Measurements from ENCODE around the gene PAX8. TPM values are rescaled to one million over a fixed set of nuclear protein-coding genes. Genes with fewer than 3 reads are reported as not detected.
"Not testable (repeated sequence)": the region's sequence is repeated elsewhere in the genome, so short reads cannot be mapped to it uniquely, and the experiment has no call there.

PAX8 gene
- total RNA-seq (2014; rRNA removed; shearing (Covaris generic)): not detected in 2 replicates

DNA sequence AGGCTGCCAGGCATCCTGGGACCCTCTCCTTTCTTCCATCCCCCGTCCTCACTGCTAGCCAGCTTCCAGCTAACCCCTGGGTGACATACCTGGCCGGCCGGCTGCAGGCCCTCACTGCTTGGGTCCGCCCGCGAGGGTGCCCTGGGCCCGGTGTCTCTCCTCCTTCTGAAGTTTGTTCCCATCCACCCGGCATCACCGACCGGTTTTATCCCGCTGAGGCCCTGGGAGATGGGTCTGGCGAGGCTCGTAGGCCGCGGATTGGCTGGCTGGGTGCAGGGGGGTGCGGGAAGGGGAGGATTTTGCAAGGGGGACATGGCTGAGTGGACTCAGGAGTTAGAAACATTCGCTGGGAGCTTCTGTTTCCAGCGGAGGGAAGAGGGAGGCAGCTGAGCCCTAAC, at the start of gene PAX8:
Gene PAX8, minus strand, starts transcription at position 180 of the 398 bp plus-strand sequence. CDS start 527 bp downstream, outside the sequence.
- H3K9me3 ChIP-seq (replicated peaks): no peaks in the 10 kb centered on the region
- no peaks in the 10 kb centered on the region for H3K36me3 ChIP-seq
- H3K27ac ChIP-seq: no peak within 1 kb of the TSS
- no peaks in the 10 kb centered on the region; the same call in 1 of the 2 replicates for H3K27me3 ChIP-seq (replicated peaks)
- peaks cover 29% of the 10 kb centered on the region for H3K4me1 ChIP-seq (replicated peaks)
- no peak within 1 kb of the TSS for H3K4me3 ChIP-seq
- no peak for DNase-seq (ENCODE audit: low read depth in 1 of 2, low spot score in 2 of 2)

DNA sequence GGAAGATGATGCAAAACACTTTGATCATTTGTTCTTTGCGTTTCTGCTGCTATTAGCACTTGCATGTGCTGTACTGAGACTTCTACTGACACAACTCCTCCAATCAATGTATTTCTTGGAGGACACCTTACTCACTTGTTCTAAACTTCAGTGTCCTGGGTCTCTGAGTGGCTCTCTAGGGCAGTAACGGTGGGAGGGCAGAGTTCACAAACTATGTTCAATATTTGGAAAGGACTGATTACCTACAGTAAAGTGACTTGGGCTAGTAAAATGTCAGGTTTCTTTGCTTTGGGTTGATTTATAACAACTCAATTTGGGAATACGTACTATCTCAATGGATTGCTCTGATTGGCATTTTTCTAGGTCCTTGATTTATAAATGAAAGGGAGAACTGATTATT, 49.3 kb upstream of the PAX8 start:
- Histone ChIP-seq H3K9me3 (replicated peaks) (no peaks in the 10 kb centered on the region), H3K36me3 (0 out of 2 replicates have a peak, but pooled peaks cover 2% of the 10 kb centered on the region), H3K27me3 (replicated peaks) (no peaks in the 10 kb centered on the region), H3K4me1 (replicated peaks) (peaks cover 22% of the 10 kb centered on the region), H3K27ac (no peak overlapping the region), H3K4me3 (no peak overlapping the region)
- no peak for DNase-seq (ENCODE audit: low read depth in 1 of 2, low spot score in 2 of 2)

DNA sequence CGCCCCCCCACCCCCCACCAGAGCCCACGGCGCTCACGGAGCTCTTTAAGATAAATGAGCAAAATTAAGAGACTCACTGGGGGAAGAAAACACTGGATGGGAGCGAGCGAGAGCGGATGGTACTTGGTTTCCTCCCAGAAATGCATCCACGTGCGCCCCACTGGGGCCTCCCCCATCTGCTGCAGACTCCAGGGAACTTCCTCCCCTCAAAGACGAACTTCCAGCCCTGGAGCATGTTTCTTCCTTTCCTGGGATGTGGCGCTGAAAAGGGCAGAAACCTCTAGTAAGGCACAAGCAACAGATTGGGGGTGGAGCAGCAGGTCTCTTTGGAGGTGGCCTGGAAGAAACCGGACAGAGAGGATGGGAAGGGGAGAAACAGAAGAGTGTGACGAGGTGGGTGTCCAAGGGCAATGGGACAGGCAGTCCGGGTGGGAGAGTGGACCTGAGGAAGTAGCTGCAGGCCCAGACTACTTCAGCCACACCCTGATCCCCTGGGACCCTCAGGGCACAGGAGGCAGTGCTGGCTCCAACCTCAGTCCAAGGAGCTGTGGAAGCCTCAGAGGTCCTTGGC, 46.5 kb upstream of the PAX8 start:
- not testable (repeated sequence) for H3K36me3 ChIP-seq; H3K27me3 ChIP-seq (replicated peaks); H3K9me3 ChIP-seq (replicated peaks)
- peak overlapping the region; percentile 26 for H3K27ac ChIP-seq
- H3K4me1 ChIP-seq (replicated peaks): peaks cover 18% of the 10 kb centered on the region
- H3K4me3 ChIP-seq: peak overlapping the region; percentile 27
- peak in 1 of 2 experiments; percentile 43 for DNase-seq (ENCODE audit: low read depth in 1 of 2, low spot score in 2 of 2)

GRCh38 chr2:113324684-113325160, 46.0 kb upstream of the PAX8 start:
- H3K4me1 ChIP-seq (replicated peaks): peaks cover 13% of the 10 kb centered on the region
- DNase-seq (ENCODE audit: low read depth in 1 of 2, low spot score in 2 of 2): peak; percentile 62 to 84
- H3K9me3 ChIP-seq (replicated peaks): no peaks in the 10 kb centered on the region
- H3K36me3 ChIP-seq: no peaks in the 10 kb centered on the region
- H3K27me3 ChIP-seq (replicated peaks): no peaks in the 10 kb centered on the region
- H3K27ac ChIP-seq: peak overlapping the region; percentile 53; the same call in 1 of the 2 replicates
- H3K4me3 ChIP-seq: peak overlapping the region; percentile 27

DNA sequence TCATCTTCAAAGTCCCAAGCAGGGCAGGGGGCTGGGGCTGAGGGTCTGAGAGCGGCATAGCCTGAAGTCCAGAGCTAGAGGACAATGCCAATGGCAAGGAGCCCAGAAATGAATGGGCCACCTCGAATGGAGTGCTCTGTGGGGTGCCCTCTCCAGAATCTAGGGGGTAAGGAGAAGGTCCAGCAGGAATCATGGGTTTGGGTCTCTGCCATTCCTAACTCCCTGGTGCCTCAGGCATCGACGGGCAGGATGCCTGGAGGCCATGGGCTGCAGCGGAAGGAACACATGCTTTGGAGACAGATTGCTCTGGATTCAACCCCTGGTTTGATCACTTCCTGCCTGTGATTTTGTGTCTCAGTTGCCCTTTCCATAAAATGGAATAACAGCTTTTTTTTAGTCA, 44.4 kb upstream of the PAX8 start:
- H3K27ac ChIP-seq; H3K36me3 ChIP-seq; DNase-seq (ENCODE audit: low read depth in 1 of 2, low spot score in 2 of 2); H3K9me3 ChIP-seq (replicated peaks); H3K4me3 ChIP-seq; H3K27me3 ChIP-seq (replicated peaks): not testable (repeated sequence)
- H3K4me1 ChIP-seq (replicated peaks): peaks cover 11% of the 10 kb centered on the region

- not testable (repeated sequence) for DNase-seq (ENCODE audit: low read depth in 1 of 2, low spot score in 2 of 2); H3K27me3 ChIP-seq (replicated peaks); H3K36me3 ChIP-seq; H3K9me3 ChIP-seq (replicated peaks); H3K4me3 ChIP-seq; H3K27ac ChIP-seq; H3K4me1 ChIP-seq (replicated peaks)
These were observed 41.4 kb upstream of the PAX8 start for GRCh38 chr2:113320106-113320505.

GRCh38 chr2:113318941-113319340, 40.2 kb upstream of the PAX8 start:
- not testable (repeated sequence) for H3K4me1 ChIP-seq (replicated peaks)

GRCh38 chr2:113316085-113316484, 37.4 kb upstream of the PAX8 start:
- Histone ChIP-seq H3K4me3 (no peak overlapping the region), H3K9me3 (replicated peaks) (no peaks in the 10 kb centered on the region), H3K27me3 (replicated peaks) (no peaks in the 10 kb centered on the region), H3K4me1 (replicated peaks) (no peaks in the 10 kb centered on the region), H3K27ac (no peak overlapping the region), H3K36me3 (no peaks in the 10 kb centered on the region)
- DNase-seq (ENCODE audit: low read depth in 1 of 2, low spot score in 2 of 2): no peak

More at GRCh38 chr2:113318941-113319340, 40.2 kb upstream of the PAX8 start:
- not testable (repeated sequence) for H3K36me3 ChIP-seq; H3K27ac ChIP-seq; H3K9me3 ChIP-seq (replicated peaks); H3K4me3 ChIP-seq; H3K27me3 ChIP-seq (replicated peaks); DNase-seq (ENCODE audit: low read depth in 1 of 2, low spot score in 2 of 2)

DNA sequence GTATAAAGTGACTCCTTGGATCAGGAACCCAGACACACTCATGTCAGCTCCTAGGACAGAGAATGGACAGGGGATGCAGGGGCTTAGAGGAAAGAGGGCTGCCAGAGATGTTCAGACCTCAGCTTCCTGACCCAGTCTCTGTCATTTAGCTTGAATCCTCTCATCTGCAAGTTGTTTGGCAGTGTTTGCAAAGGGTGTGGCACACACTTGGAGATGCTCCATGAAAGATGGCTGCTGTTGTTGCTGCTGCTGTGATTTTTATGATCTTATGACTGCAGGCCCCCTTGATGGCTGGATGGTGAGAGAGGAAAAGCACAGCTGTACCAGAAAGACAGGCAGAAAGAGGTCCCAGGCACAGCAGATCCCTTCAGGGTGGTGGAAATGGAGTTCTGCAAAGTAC, 35.9 kb upstream of the PAX8 start:
- not testable (repeated sequence) for H3K4me3 ChIP-seq; H3K36me3 ChIP-seq; H3K4me1 ChIP-seq (replicated peaks); H3K9me3 ChIP-seq (replicated peaks); DNase-seq (ENCODE audit: low read depth in 1 of 2, low spot score in 2 of 2); H3K27ac ChIP-seq; H3K27me3 ChIP-seq (replicated peaks)

- not testable (repeated sequence) for H3K4me1 ChIP-seq (replicated peaks); DNase-seq (ENCODE audit: low read depth in 1 of 2, low spot score in 2 of 2); H3K27ac ChIP-seq; H3K36me3 ChIP-seq; H3K27me3 ChIP-seq (replicated peaks); H3K9me3 ChIP-seq (replicated peaks); H3K4me3 ChIP-seq
These were observed 35.5 kb upstream of the PAX8 start for GRCh38 chr2:113314176-113314575.

DNA sequence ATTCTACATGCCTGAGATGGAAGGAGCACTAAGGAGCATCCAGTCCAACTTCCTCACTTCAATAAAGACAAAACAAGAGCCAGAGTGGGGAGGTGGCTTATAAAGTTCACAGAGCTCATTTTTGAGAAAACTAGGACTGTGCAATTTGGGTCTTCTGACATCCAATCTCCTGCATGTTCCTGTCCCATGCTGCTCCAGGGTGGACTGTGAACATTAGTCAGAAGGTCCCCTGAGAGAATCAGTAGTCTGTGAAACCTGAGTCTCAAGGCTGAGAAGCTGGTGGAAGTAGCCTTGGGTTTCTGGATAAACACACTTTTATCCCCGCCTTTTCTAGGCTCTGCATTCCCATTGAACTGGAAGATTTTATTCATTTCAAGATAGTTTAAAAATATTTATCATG, 33.1 kb upstream of the PAX8 start:
- DNase-seq (ENCODE audit: low read depth in 1 of 2, low spot score in 2 of 2); H3K4me3 ChIP-seq; H3K27ac ChIP-seq; H3K36me3 ChIP-seq; H3K4me1 ChIP-seq (replicated peaks); H3K27me3 ChIP-seq (replicated peaks); H3K9me3 ChIP-seq (replicated peaks): not testable (repeated sequence)

DNA sequence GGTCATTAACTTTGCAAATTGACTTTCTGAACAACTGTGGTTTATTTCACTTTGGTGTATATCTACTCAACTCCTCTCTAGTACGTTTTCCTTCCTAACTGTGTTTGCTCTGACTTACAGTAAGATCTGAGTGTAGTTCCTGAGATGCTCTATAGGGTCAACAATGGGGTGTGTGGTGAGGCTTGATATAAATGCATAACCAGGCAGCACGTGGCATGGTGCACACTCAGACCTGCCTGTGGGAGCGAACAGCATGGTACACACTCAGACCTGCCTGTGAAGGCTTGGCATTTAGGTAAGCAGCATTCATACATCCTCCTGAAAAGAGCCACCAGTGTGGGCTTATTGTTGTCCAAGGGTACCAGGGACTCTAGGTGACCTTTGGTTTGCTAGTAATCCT, 32.5 kb upstream of the PAX8 start:
- not testable (repeated sequence) for DNase-seq (ENCODE audit: low read depth in 1 of 2, low spot score in 2 of 2); H3K27ac ChIP-seq; H3K36me3 ChIP-seq

GRCh38 chr2:113309655-113310387, 31.1 kb upstream of the PAX8 start:
- Histone ChIP-seq H3K4me1 (replicated peaks) (no peaks in the 10 kb centered on the region), H3K27me3 (replicated peaks) (no peaks in the 10 kb centered on the region), H3K4me3 (no peak overlapping the region), H3K27ac (no peak overlapping the region), H3K9me3 (replicated peaks) (no peaks in the 10 kb centered on the region), H3K36me3 (no peaks in the 10 kb centered on the region)
- no peak for DNase-seq (ENCODE audit: low read depth in 1 of 2, low spot score in 2 of 2)

More for the DNA sequence above, 32.5 kb upstream of the PAX8 start:
- not testable (repeated sequence) for H3K27me3 ChIP-seq (replicated peaks); H3K4me3 ChIP-seq; H3K9me3 ChIP-seq (replicated peaks); H3K4me1 ChIP-seq (replicated peaks)

DNA sequence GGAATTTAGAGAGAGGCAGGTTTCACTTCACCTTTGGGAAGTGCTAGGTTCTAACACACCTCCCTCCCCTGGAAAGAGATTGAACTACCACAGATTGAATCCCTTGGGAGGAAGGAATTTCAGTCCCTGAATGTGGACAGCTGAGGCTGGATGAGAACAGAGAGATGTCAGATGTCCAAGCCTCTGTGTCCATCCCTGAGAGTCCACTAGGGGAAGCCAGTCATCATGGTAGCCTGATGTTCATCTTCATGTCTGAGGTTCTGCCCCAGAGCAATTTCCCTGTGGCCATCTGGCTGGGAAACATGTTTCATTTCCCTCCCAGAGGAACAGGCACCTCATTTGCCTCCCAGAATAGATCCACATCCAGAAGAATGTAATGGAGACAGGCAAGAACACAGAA, 30.1 kb upstream of the PAX8 start:
- H3K36me3 ChIP-seq; H3K9me3 ChIP-seq (replicated peaks); H3K4me3 ChIP-seq; H3K27ac ChIP-seq; H3K27me3 ChIP-seq (replicated peaks); DNase-seq (ENCODE audit: low read depth in 1 of 2, low spot score in 2 of 2); H3K4me1 ChIP-seq (replicated peaks): not testable (repeated sequence)

All from SJSA1 (cell line).